GM23338 (cell line): ENCODE results near the gene DLK1. TPM values are rescaled to one million over a fixed set of nuclear protein-coding genes. Genes with fewer than 3 reads are reported as not detected.
A peak's percentile ranks its signal among the peaks of the same experiment; 100 is the strongest.

Source experiments
- ATAC-seq: fragments of 200-7000 bp; cut with Tn5 transposase; 3 replicates; pipeline ENCODE4 v1.9.1; 2020
- DNase-seq: peaks from one replicate; pipeline ENCODE4 v3.0.0-alpha.2; 2015; ENCODE audit warnings: low spot score
- H2AFZ ChIP-seq: fragments of 200-600 bp; sonication (generic); 2 replicates; pipeline ENCODE4 v1.8.0; 2016; ENCODE audit warnings: antibody characterized with exemption, mild to moderate bottlenecking, moderate library complexity
- H3F3A ChIP-seq: fragments of 200-600 bp; sonication (generic); replicated peaks from 2 replicates; pipeline ENCODE4 v1.8.0; 2017; ENCODE audit warnings: antibody characterized with exemption, mixed run types, low read depth
- H3K27ac ChIP-seq: fragments of 200-600 bp; sonication (generic); 2 replicates; pipeline ENCODE4 v1.6.1; 2016; ENCODE audit warnings: low read depth
- H3K27me3 ChIP-seq: fragments of 200-600 bp; sonication (generic); 2 replicates; pipeline ENCODE4 v1.8.0; 2016; ENCODE audit warnings: mild to moderate bottlenecking, mixed run types, moderate library complexity; ENCODE audit not compliant: insufficient read depth
- H3K36me3 ChIP-seq: fragments of 200-600 bp; sonication (generic); 2 replicates; pipeline ENCODE4 v1.8.0; 2016; ENCODE audit warnings: mild to moderate bottlenecking; ENCODE audit not compliant: insufficient read depth
- H3K4me1 ChIP-seq: fragments of 200-600 bp; sonication (generic); 2 replicates; pipeline ENCODE4 v1.8.0; 2016; ENCODE audit warnings: mild to moderate bottlenecking, moderate library complexity; ENCODE audit not compliant: insufficient read depth
- H3K4me2 ChIP-seq: fragments of 200-600 bp; sonication (generic); 2 replicates; pipeline ENCODE4 v1.7.1; 2017; ENCODE audit warnings: mixed run types
- H3K4me3 ChIP-seq: fragments of 200-600 bp; sonication (generic); 2 replicates; pipeline ENCODE4 v1.6.1; 2016; ENCODE audit warnings: mixed run types
- H3K79me2 ChIP-seq: fragments of 200-600 bp; sonication (generic); replicated peaks from 2 replicates; pipeline ENCODE4 v1.8.0; 2017; ENCODE audit warnings: mild to moderate bottlenecking; ENCODE audit not compliant: insufficient read depth
- H3K9me2 ChIP-seq: fragments of 200-600 bp; sonication (generic); 2 replicates; pipeline ENCODE4 v1.8.0; 2017; ENCODE audit not compliant: insufficient read depth
- H4K20me1 ChIP-seq: fragments of 200-600 bp; sonication (generic); replicated peaks from 2 replicates; pipeline ENCODE4 v1.8.0; 2017; ENCODE audit warnings: mild to moderate bottlenecking; ENCODE audit not compliant: insufficient read depth
- H3K27ac Mint-ChIP-seq: 2 replicates; pipeline ENCODE4 v1.8.0; 2020; ENCODE audit warnings: inconsistent platforms, mild to moderate bottlenecking, moderate library complexity, mixed read lengths
- H3K27me3 Mint-ChIP-seq: 3 replicates; pipeline ENCODE4 v1.8.0; 2022; ENCODE audit warnings: low read depth, mild to moderate bottlenecking, moderate library complexity, mixed read lengths, inconsistent platforms; ENCODE audit not compliant: insufficient read depth, poor library complexity
- H3K36me3 Mint-ChIP-seq: 3 replicates; pipeline ENCODE4 v1.8.0; 2021; ENCODE audit warnings: low read depth, mild to moderate bottlenecking, inconsistent platforms, moderate library complexity, mixed read lengths
- H3K4me1 Mint-ChIP-seq: 3 replicates; pipeline ENCODE4 v1.8.0; 2020; ENCODE audit warnings: mild to moderate bottlenecking, inconsistent platforms, mixed read lengths
- H3K4me3 Mint-ChIP-seq: 3 replicates; pipeline ENCODE4 v1.8.0; 2021; ENCODE audit warnings: moderate library complexity, mild to moderate bottlenecking, inconsistent platforms, mixed read lengths
- H3K9me3 Mint-ChIP-seq: 3 replicates; pipeline ENCODE4 v1.8.0; 2020; ENCODE audit warnings: moderate library complexity, mild to moderate bottlenecking, inconsistent platforms, mixed read lengths
- CREB1 ChIP-seq: fragments of 250-450 bp; sonication (Bioruptor Pico); IDR thresholded peaks from 2 replicates; pipeline ENCODE4 v1.5.0; 2020; ENCODE audit warnings: low read depth, mild to moderate bottlenecking, moderate library complexity
- EZH2 ChIP-seq: fragments of 200-600 bp; sonication (generic); IDR thresholded peaks from one replicate; pipeline ENCODE4 v1.8.0; 2017; ENCODE audit warnings: antibody characterized with exemption, mild to moderate bottlenecking, low read depth; ENCODE audit not compliant: unreplicated experiment
- EZH2phosphoT487 ChIP-seq: fragments of 200-600 bp; sonication (generic); IDR thresholded peaks from one replicate; pipeline ENCODE4 v1.8.1; 2018; ENCODE audit warnings: antibody characterized with exemption; ENCODE audit not compliant: unreplicated experiment
- JUNB ChIP-seq: IDR thresholded peaks from one replicate; pipeline ENCODE4 v1.6.1; 2016; ENCODE audit warnings: antibody characterized with exemption; ENCODE audit not compliant: unreplicated experiment
- NANOG ChIP-seq: IDR thresholded peaks from 2 replicates; pipeline ENCODE4 v1.6.1; 2016; ENCODE audit warnings: antibody characterized with exemption, borderline replicate concordance
- POLR2AphosphoS5 ChIP-seq: IDR thresholded peaks from 2 replicates; pipeline ENCODE4 v1.6.1; 2016; ENCODE audit warnings: antibody characterized with exemption, low read depth
- STAT1 ChIP-seq: IDR thresholded peaks from one replicate; pipeline ENCODE4 v1.6.1; 2016; ENCODE audit warnings: antibody characterized with exemption; ENCODE audit not compliant: unreplicated experiment
- ZNF114 ChIP-seq: fragments of 250-450 bp; sonication (Bioruptor Pico); IDR thresholded peaks from 2 replicates; pipeline ENCODE4 v1.5.0; 2020; ENCODE audit warnings: mild to moderate bottlenecking, moderate library complexity
- ZNF331 ChIP-seq: fragments of 250-450 bp; sonication (Bioruptor Pico); IDR thresholded peaks from 2 replicates; pipeline ENCODE4 v1.5.0; 2020; ENCODE audit warnings: low read depth, mild to moderate bottlenecking, moderate library complexity
- long read RNA-seq: library from polyadenylated mRNA; unstranded; transcript quantifications from one replicate; pipeline ENCODE4 v2.0.0, GENCODE V29; 2020; ENCODE audit not compliant: unreplicated experiment
- polyA plus RNA-seq: library from polyadenylated mRNA; unstranded; fragments of >200 nt; fragmentation: Nextera tagmentation; extraction: Ambion mirVana; gene quantifications from 2 replicates; pipeline ENCODE4 v1.2.1, GENCODE V29; 2016
- total RNA-seq: library from RNA; depleted of rRNA; stranded (reverse); fragments of >200 nt; shearing (Covaris generic); gene quantifications from 2 replicates; pipeline ENCODE4 v1.2.3, GENCODE V29; 2014; rRNA removed
- TF ChIP-seq, protein P1 (sequence below), 2 experiments: fragments of 200-600 bp in 1 of 2; sonication (generic) in 1 of 2; conservative IDR thresholded peaks; 2 replicates each; pipeline versions ENCODE4 v1.5.1 to v1.6.1; 2016 to 2017; ENCODE audit warnings: antibody characterized with exemption in 2 of 2, low read depth in 2 of 2, mild to moderate bottlenecking in 2 of 2, moderate library complexity in 1 of 2
- TF ChIP-seq, protein P2 (sequence below): IDR thresholded peaks from 2 replicates; pipeline ENCODE4 v1.6.1; 2016; ENCODE audit warnings: antibody characterized with exemption
- TF ChIP-seq, protein P3 (sequence below): IDR thresholded peaks from one replicate; pipeline ENCODE4 v1.6.1; 2018; ENCODE audit warnings: antibody characterized with exemption; ENCODE audit not compliant: unreplicated experiment
- TF ChIP-seq, protein P4 (sequence below): fragments of 250-450 bp; sonication (Bioruptor Pico); IDR thresholded peaks from 2 replicates; pipeline ENCODE4 v1.5.0; 2020; ENCODE audit warnings: mild to moderate bottlenecking, moderate library complexity

DLK1 gene
- total RNA-seq (0.54 and 1.1 TPM in 2 replicates), polyA plus RNA-seq (0.70 and 1.2 TPM in 2 replicates)
- long read RNA-seq, full-length matches to known transcripts: 3 of 3 reads
- long read RNA-seq, partial matches to known transcripts: 0 of 3 reads
- long read RNA-seq, other reads (novel, unspliced or antisense): 0 of 3 reads

DNA sequence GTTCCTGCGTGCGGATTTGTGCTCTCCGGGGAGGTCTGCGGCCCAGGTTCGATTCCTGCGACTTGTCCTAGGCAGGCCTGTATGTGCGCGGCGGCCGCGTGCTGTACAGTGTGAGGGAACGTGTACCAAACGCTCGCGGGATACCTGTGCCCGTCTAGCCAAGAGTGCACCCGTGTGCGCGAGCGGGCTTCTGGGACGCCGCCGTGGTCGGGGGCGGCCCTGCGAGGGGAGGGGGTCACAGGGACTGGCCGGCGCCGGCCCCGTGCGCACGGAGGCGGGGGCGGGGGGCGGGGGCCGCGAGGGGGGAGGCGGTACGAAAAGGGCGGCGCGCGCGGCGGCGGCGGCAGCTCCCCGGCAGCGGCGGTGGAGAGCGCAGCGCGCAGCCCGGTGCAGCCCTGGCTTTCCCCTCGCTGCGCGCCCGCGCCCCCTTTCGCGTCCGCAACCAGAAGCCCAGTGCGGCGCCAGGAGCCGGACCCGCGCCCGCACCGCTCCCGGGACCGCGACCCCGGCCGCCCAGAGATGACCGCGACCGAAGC, at the start of gene DLK1:
TSS of gene DLK1 (plus strand) at position 343 of the 536 bp plus-strand sequence. CDS start at position 520, 177 bp downstream.
- Mint-ChIP-seq H3K36me3 (no peaks in the 10 kb centered on the region; the same call in 2 of the 3 replicates), H3K9me3 (peaks cover 3% of the 10 kb centered on the region; the same call in 1 of the 3 replicates), H3K27me3 (peaks cover 54% of the 10 kb centered on the region), H3K4me1 (peaks cover 28% of the 10 kb centered on the region), H3K4me3 (peak within 1 kb of the TSS; percentile 74), H3K27ac (no peak within 1 kb of the TSS)
- no peaks in the 10 kb centered on the region for H3F3A ChIP-seq
- peak within 1 kb of the TSS; percentile 58 for H3K4me3 ChIP-seq
- TF ChIP-seq STAT1: no peak
- TF ChIP-seq ZNF114 (CRISPR knock-in tag): no peak
- no peak for TF ChIP-seq NANOG
- TF ChIP-seq, protein P1, sequence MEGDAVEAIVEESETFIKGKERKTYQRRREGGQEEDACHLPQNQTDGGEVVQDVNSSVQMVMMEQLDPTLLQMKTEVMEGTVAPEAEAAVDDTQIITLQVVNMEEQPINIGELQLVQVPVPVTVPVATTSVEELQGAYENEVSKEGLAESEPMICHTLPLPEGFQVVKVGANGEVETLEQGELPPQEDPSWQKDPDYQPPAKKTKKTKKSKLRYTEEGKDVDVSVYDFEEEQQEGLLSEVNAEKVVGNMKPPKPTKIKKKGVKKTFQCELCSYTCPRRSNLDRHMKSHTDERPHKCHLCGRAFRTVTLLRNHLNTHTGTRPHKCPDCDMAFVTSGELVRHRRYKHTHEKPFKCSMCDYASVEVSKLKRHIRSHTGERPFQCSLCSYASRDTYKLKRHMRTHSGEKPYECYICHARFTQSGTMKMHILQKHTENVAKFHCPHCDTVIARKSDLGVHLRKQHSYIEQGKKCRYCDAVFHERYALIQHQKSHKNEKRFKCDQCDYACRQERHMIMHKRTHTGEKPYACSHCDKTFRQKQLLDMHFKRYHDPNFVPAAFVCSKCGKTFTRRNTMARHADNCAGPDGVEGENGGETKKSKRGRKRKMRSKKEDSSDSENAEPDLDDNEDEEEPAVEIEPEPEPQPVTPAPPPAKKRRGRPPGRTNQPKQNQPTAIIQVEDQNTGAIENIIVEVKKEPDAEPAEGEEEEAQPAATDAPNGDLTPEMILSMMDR (conservative IDR thresholded peaks at IDR 0.05; ENCODE audit: low read depth in 2 of 2): no peak
- no peak for TF ChIP-seq JUNB
- no peak for TF ChIP-seq POLR2AphosphoS5
- no peak for TF ChIP-seq EZH2phosphoT487
- TF ChIP-seq, protein P2, sequence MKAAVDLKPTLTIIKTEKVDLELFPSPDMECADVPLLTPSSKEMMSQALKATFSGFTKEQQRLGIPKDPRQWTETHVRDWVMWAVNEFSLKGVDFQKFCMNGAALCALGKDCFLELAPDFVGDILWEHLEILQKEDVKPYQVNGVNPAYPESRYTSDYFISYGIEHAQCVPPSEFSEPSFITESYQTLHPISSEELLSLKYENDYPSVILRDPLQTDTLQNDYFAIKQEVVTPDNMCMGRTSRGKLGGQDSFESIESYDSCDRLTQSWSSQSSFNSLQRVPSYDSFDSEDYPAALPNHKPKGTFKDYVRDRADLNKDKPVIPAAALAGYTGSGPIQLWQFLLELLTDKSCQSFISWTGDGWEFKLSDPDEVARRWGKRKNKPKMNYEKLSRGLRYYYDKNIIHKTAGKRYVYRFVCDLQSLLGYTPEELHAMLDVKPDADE: no peak
- TF ChIP-seq, protein P3, sequence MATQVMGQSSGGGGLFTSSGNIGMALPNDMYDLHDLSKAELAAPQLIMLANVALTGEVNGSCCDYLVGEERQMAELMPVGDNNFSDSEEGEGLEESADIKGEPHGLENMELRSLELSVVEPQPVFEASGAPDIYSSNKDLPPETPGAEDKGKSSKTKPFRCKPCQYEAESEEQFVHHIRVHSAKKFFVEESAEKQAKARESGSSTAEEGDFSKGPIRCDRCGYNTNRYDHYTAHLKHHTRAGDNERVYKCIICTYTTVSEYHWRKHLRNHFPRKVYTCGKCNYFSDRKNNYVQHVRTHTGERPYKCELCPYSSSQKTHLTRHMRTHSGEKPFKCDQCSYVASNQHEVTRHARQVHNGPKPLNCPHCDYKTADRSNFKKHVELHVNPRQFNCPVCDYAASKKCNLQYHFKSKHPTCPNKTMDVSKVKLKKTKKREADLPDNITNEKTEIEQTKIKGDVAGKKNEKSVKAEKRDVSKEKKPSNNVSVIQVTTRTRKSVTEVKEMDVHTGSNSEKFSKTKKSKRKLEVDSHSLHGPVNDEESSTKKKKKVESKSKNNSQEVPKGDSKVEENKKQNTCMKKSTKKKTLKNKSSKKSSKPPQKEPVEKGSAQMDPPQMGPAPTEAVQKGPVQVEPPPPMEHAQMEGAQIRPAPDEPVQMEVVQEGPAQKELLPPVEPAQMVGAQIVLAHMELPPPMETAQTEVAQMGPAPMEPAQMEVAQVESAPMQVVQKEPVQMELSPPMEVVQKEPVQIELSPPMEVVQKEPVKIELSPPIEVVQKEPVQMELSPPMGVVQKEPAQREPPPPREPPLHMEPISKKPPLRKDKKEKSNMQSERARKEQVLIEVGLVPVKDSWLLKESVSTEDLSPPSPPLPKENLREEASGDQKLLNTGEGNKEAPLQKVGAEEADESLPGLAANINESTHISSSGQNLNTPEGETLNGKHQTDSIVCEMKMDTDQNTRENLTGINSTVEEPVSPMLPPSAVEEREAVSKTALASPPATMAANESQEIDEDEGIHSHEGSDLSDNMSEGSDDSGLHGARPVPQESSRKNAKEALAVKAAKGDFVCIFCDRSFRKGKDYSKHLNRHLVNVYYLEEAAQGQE: no peak
- no peak for TF ChIP-seq CREB1 (CRISPR knock-in tag)
- no peak for TF ChIP-seq ZNF331 (CRISPR knock-in tag)
- TF ChIP-seq, protein P4, sequence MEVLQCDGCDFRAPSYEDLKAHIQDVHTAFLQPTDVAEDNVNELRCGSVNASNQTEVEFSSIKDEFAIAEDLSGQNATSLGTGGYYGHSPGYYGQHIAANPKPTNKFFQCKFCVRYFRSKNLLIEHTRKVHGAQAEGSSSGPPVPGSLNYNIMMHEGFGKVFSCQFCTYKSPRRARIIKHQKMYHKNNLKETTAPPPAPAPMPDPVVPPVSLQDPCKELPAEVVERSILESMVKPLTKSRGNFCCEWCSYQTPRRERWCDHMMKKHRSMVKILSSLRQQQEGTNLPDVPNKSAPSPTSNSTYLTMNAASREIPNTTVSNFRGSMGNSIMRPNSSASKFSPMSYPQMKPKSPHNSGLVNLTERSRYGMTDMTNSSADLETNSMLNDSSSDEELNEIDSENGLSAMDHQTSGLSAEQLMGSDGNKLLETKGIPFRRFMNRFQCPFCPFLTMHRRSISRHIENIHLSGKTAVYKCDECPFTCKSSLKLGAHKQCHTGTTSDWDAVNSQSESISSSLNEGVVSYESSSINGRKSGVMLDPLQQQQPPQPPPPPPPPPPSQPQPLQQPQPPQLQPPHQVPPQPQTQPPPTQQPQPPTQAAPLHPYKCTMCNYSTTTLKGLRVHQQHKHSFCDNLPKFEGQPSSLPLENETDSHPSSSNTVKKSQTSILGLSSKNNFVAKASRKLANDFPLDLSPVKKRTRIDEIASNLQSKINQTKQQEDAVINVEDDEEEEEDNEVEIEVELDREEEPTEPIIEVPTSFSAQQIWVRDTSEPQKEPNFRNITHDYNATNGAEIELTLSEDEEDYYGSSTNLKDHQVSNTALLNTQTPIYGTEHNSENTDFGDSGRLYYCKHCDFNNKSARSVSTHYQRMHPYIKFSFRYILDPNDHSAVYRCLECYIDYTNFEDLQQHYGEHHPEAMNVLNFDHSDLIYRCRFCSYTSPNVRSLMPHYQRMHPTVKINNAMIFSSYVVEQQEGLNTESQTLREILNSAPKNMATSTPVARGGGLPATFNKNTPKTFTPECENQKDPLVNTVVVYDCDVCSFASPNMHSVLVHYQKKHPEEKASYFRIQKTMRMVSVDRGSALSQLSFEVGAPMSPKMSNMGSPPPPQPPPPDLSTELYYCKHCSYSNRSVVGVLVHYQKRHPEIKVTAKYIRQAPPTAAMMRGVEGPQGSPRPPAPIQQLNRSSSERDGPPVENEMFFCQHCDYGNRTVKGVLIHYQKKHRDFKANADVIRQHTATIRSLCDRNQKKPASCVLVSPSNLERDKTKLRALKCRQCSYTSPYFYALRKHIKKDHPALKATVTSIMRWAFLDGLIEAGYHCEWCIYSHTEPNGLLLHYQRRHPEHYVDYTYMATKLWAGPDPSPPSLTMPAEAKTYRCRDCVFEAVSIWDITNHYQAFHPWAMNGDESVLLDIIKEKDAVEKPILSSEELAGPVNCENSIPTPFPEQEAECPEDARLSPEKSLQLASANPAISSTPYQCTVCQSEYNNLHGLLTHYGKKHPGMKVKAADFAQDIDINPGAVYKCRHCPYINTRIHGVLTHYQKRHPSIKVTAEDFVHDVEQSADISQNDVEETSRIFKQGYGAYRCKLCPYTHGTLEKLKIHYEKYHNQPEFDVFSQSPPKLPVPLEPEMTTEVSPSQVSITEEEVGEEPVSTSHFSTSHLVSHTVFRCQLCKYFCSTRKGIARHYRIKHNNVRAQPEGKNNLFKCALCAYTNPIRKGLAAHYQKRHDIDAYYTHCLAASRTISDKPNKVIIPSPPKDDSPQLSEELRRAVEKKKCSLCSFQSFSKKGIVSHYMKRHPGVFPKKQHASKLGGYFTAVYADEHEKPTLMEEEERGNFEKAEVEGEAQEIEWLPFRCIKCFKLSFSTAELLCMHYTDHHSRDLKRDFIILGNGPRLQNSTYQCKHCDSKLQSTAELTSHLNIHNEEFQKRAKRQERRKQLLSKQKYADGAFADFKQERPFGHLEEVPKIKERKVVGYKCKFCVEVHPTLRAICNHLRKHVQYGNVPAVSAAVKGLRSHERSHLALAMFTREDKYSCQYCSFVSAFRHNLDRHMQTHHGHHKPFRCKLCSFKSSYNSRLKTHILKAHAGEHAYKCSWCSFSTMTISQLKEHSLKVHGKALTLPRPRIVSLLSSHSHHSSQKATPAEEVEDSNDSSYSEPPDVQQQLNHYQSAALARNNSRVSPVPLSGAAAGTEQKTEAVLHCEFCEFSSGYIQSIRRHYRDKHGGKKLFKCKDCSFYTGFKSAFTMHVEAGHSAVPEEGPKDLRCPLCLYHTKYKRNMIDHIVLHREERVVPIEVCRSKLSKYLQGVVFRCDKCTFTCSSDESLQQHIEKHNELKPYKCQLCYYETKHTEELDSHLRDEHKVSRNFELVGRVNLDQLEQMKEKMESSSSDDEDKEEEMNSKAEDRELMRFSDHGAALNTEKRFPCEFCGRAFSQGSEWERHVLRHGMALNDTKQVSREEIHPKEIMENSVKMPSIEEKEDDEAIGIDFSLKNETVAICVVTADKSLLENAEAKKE: no peak
- TF ChIP-seq EZH2: no peak
- H3K9me2 ChIP-seq: no peaks in the 10 kb centered on the region
- peak within 1 kb of the TSS; percentile 91 for H2AFZ ChIP-seq
- no peak within 1 kb of the TSS for H3K27ac ChIP-seq
- H3K36me3 ChIP-seq: no peaks in the 10 kb centered on the region
- peak; percentile 59 for ATAC-seq
- peaks cover 4% of the 10 kb centered on the region; the same call in 1 of the 2 replicates for H3K4me1 ChIP-seq
- peak; percentile 67 for DNase-seq
- H3K27me3 ChIP-seq: peaks cover 36% of the 10 kb centered on the region
- H3K79me2 ChIP-seq: no peaks in the 10 kb centered on the region
- no peaks in the 10 kb centered on the region for H4K20me1 ChIP-seq
- peak within 1 kb of the TSS; percentile 83 for H3K4me2 ChIP-seq
